Neural cell (in vitro differentiated cells): ENCODE data around the gene TSR3.

Source experiments
- EP300 ChIP-seq: fragments of 450-650 bp; conservative IDR thresholded peaks from 2 replicates; pipeline ENCODE4 v1.6.1; 2014; ENCODE audit warnings: antibody characterized with exemption, mild to moderate bottlenecking, moderate library complexity; ENCODE audit not compliant: poor library complexity, severe bottlenecking
- POLR2AphosphoS5 ChIP-seq: IDR thresholded peaks from 2 replicates; pipeline ENCODE4 v1.6.1; 2012
- TF ChIP-seq, protein P1 (sequence below): fragments of 450-650 bp; IDR thresholded peaks from 2 replicates; pipeline ENCODE4 v1.5.1; 2014; ENCODE audit warnings: antibody characterized with exemption, mild to moderate bottlenecking, moderate library complexity; ENCODE audit not compliant: poor library complexity, severe bottlenecking
- TF ChIP-seq, protein P2 (sequence below): IDR thresholded peaks from 2 replicates; pipeline ENCODE4 v1.6.1; 2012; ENCODE audit warnings: borderline replicate concordance

DNA sequence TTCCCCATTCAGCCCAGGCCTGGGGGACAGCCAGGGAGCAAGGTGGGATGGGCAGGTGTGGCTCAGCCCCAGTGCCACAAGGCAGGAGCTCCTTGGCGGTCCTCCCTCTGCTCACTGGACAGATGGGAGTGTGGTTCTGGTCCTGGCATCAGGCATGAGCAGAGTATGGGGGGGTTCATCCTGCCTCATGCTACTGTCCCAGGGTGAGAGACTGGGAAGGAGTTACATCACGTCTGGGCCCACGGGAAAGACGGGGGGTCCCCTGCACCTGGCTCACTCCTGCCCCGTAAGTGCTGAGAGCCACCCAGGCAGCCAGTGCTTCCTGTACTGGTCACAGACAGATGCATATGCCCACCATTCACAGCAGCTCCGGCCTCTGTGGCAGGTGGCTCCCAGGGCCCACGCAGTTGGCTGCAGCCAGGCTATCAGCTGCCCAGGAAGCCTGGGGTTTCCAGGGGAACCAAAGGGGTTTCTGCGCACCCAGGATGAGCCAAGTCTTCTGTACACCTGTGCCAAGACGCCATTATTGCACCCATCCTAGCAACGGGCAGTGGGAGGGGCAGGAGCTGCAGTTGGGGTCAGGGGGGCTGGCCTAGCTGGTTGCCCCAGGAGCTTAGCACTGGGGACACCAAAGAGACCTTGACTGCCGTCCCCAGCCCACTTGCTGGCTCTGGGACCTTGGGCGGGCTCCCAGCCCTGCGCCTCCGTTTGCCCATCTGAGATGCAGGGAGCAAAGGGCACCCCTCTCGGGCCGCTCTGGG lies 16.3 kb downstream of the TSR3 start:
- TF ChIP-seq, protein P1, sequence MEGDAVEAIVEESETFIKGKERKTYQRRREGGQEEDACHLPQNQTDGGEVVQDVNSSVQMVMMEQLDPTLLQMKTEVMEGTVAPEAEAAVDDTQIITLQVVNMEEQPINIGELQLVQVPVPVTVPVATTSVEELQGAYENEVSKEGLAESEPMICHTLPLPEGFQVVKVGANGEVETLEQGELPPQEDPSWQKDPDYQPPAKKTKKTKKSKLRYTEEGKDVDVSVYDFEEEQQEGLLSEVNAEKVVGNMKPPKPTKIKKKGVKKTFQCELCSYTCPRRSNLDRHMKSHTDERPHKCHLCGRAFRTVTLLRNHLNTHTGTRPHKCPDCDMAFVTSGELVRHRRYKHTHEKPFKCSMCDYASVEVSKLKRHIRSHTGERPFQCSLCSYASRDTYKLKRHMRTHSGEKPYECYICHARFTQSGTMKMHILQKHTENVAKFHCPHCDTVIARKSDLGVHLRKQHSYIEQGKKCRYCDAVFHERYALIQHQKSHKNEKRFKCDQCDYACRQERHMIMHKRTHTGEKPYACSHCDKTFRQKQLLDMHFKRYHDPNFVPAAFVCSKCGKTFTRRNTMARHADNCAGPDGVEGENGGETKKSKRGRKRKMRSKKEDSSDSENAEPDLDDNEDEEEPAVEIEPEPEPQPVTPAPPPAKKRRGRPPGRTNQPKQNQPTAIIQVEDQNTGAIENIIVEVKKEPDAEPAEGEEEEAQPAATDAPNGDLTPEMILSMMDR: no peak
- TF ChIP-seq, protein P2, sequence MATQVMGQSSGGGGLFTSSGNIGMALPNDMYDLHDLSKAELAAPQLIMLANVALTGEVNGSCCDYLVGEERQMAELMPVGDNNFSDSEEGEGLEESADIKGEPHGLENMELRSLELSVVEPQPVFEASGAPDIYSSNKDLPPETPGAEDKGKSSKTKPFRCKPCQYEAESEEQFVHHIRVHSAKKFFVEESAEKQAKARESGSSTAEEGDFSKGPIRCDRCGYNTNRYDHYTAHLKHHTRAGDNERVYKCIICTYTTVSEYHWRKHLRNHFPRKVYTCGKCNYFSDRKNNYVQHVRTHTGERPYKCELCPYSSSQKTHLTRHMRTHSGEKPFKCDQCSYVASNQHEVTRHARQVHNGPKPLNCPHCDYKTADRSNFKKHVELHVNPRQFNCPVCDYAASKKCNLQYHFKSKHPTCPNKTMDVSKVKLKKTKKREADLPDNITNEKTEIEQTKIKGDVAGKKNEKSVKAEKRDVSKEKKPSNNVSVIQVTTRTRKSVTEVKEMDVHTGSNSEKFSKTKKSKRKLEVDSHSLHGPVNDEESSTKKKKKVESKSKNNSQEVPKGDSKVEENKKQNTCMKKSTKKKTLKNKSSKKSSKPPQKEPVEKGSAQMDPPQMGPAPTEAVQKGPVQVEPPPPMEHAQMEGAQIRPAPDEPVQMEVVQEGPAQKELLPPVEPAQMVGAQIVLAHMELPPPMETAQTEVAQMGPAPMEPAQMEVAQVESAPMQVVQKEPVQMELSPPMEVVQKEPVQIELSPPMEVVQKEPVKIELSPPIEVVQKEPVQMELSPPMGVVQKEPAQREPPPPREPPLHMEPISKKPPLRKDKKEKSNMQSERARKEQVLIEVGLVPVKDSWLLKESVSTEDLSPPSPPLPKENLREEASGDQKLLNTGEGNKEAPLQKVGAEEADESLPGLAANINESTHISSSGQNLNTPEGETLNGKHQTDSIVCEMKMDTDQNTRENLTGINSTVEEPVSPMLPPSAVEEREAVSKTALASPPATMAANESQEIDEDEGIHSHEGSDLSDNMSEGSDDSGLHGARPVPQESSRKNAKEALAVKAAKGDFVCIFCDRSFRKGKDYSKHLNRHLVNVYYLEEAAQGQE: no peak
- TF ChIP-seq POLR2AphosphoS5 (no peak), EP300 (no peak)
